Transverse colon (tissue), 4 donors: ENCODE data around the gene ZNF770. TPM values are rescaled to one million over a fixed set of nuclear protein-coding genes. Genes with fewer than 3 reads are reported as not detected.
"Not testable (repeated sequence)": the region's sequence is repeated elsewhere in the genome, so short reads cannot be mapped to it uniquely, and the experiment has no call there.

Experiments
- DNase-seq: peaks from one replicate; pipeline ENCODE4 v3.0.0-alpha.2; 2019
- H3K27ac ChIP-seq, 4 donors: fragments of 200-600 bp; sonication (generic); 2 replicates each; pipeline ENCODE4 v1.5.1; 2016 to 2018; ENCODE audit warnings: inconsistent platforms in 4 of 4
- H3K27me3 ChIP-seq: fragments of 200-600 bp; sonication (generic); 2 replicates; pipeline ENCODE4 v1.5.1; 2017; ENCODE audit warnings: inconsistent platforms
- H3K36me3 ChIP-seq, 4 donors: fragments of 200-600 bp; sonication (generic); 2 replicates each; pipeline ENCODE4 v1.5.1; 2017 to 2019; ENCODE audit warnings: inconsistent platforms in 4 of 4
- H3K4me1 ChIP-seq, 4 donors: fragments of 200-600 bp; sonication (generic); 2 replicates each; pipeline ENCODE4 v1.5.1; 2017 to 2020; ENCODE audit warnings: inconsistent platforms in 4 of 4
- H3K4me3 ChIP-seq, 4 donors: fragments of 200-600 bp; sonication (generic); 1 replicate in 1 of 4; 2 replicates in 3 of 4; pipeline versions ENCODE4 v1.5.1 to v1.6.1; 2017 to 2019; ENCODE audit warnings: inconsistent platforms in 4 of 4
- H3K9me3 ChIP-seq, 2 donors: fragments of 200-600 bp; sonication (generic); 2 replicates each; pipeline ENCODE4 v1.5.1; 2017 to 2019; ENCODE audit warnings: inconsistent platforms in 2 of 2
- EP300 ChIP-seq: sonication (generic); formaldehyde crosslinking; IDR thresholded peaks from one replicate; pipeline ENCODE4 v1.6.1; 2017; ENCODE audit warnings: antibody characterized with exemption, low read depth
- POLR2A ChIP-seq: fragments of 450-650 bp; IDR thresholded peaks from one replicate; pipeline ENCODE4 v1.6.1; 2016; ENCODE audit warnings: antibody characterized with exemption, mild to moderate bottlenecking, moderate library complexity
- POLR2AphosphoS5 ChIP-seq, 3 donors: sonication (generic); formaldehyde crosslinking; IDR thresholded peaks; one replicate each; pipeline ENCODE4 v1.6.1; 2016; ENCODE audit warnings: antibody characterized with exemption in 3 of 3
- WGBS, 2 donors: methylation state at CpG; one replicate each; pipeline ENCODE4 v1.1.5; 2018; ENCODE audit warnings: low coverage in 1 of 2; 5-methylcytosine and 5-hydroxymethylcytosine counted together
- in situ Hi-C, 4 donors: fragments of 200-750 bp; cut with MboI; loops; one replicate each; pipeline versions ENCODE4 v1.15.0 to v1.15.1; 2017; ENCODE audit warnings: low sequenced_read_pairs in 3 of 4, low pct_ligation_motif_present in 1 of 4, low pct_unique_long_range_greater_than_20kb in 1 of 4
- intact Hi-C: fragments of 100-400 bp; cut with DNase I; formaldehyde crosslinking; loops from one replicate; pipeline ENCODE4 v1.15.1; 2023; ENCODE audit warnings: low total_unique reads
- total RNA-seq, 4 donors: library from RNA; depleted of rRNA; stranded (reverse); fragments of >200 nt; gene quantifications; one replicate each; pipeline ENCODE4 v1.1.0, GENCODE V29; 2016
- TF ChIP-seq, protein P1 (sequence below), 5 experiments: fragments of 200-600 bp in 3 of 5; fragments of 450-650 bp in 2 of 5; sonication (generic) in 3 of 5; IDR thresholded peaks; 1 replicate in 2 of 5; 2 replicates in 3 of 5; pipeline ENCODE4 v1.5.1; 2016 to 2017; ENCODE audit warnings: antibody characterized with exemption in 5 of 5, inconsistent platforms in 3 of 5, mild to moderate bottlenecking in 2 of 5, moderate library complexity in 1 of 5

Gene ZNF770
- total RNA-seq, 4 donors from 2014 or later: 4.2 to 19.2 (median 11.3) TPM

DNA sequence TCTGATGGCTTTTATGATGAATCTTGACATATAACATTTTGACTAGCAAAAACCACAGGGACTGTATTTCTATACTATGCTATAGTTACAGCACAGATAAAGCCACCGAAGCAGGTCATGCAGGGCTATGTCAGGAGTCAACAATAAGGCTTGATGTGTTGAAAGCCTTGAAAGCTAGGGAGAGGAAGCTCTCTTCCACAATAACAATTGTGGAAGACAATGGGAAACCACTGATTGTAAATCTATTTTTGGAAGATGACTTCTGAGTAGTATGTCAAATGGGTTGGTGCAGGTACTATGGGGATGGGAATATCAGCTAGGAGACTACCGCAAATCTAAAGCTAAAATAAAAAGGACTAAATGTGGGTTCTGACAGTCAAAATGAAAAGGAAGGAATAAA is 14.6 kb downstream of the ZNF770 start:
- DNase-seq: no peak
- Histone ChIP-seq H3K27me3 (no peaks in the 10 kb centered on the region), H3K4me3 (no peak overlapping the region), H3K36me3 (no peaks in the 10 kb centered on the region), H3K27ac (no peak overlapping the region), H3K4me1 (peaks cover 4 to 8% (median 5%) of the 10 kb centered on the region in 4 donors), H3K9me3 (no peaks in the 10 kb centered on the region)
- intact Hi-C loops (no loop called here), in situ Hi-C loops (no loop called here)
- 43 to 91% methylated on average over 1 to 2 of the region's 2 CpGs for WGBS, 2 donors
- TF ChIP-seq POLR2A (no peak), EP300 (no peak), POLR2AphosphoS5 (IDR thresholded peaks at IDR 0.05) (no peak)
- TF ChIP-seq, protein P1, sequence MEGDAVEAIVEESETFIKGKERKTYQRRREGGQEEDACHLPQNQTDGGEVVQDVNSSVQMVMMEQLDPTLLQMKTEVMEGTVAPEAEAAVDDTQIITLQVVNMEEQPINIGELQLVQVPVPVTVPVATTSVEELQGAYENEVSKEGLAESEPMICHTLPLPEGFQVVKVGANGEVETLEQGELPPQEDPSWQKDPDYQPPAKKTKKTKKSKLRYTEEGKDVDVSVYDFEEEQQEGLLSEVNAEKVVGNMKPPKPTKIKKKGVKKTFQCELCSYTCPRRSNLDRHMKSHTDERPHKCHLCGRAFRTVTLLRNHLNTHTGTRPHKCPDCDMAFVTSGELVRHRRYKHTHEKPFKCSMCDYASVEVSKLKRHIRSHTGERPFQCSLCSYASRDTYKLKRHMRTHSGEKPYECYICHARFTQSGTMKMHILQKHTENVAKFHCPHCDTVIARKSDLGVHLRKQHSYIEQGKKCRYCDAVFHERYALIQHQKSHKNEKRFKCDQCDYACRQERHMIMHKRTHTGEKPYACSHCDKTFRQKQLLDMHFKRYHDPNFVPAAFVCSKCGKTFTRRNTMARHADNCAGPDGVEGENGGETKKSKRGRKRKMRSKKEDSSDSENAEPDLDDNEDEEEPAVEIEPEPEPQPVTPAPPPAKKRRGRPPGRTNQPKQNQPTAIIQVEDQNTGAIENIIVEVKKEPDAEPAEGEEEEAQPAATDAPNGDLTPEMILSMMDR (IDR thresholded peaks at IDR 0.05): no peak

DNA sequence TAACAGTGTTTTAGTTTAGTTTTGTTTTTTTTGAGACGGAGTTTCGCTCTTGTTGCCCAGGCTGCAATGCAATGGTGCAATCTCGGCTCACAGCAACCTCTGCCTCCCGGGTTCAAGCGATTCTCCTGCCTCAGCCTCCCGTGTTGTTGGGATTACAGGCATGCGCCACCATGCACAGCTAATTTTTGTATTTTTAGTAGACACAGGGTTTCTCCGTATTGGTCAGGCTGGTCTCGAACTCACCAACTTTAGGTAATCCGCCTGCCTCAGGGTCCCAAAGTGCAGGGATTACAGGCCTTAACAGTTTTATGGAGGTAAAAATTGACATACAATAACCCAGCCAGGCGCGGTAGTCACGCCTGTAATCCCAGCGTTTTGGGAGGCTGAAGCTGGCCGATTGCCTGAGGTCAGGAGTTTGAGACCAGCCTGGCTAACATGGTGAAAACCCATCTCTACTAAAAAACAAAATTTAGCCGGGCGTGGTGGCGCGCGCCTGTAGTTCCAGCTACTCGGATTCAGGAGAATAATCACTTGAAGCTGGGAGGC is 17.9 kb downstream of the ZNF770 start:
- 67 to 68% methylated on average over 12 to 21 of the region's 21 CpGs for WGBS, 2 donors
- in situ Hi-C loops, intact Hi-C loops, H3K9me3 ChIP-seq, DNase-seq, H3K36me3 ChIP-seq, H3K27me3 ChIP-seq: not testable (repeated sequence)
- H3K27ac ChIP-seq: peak overlapping the region; percentile 73 to 92 (median 89)
- TF ChIP-seq, protein P1 (IDR thresholded peaks at IDR 0.05): peak in 1 of 5 experiments; percentile 2
- H3K4me3 ChIP-seq: peak overlapping the region; percentile 35 to 97 (median 90)
- H3K4me1 ChIP-seq: peaks cover 9 to 30% (median 16%) of the 10 kb centered on the region in 4 donors

DNA sequence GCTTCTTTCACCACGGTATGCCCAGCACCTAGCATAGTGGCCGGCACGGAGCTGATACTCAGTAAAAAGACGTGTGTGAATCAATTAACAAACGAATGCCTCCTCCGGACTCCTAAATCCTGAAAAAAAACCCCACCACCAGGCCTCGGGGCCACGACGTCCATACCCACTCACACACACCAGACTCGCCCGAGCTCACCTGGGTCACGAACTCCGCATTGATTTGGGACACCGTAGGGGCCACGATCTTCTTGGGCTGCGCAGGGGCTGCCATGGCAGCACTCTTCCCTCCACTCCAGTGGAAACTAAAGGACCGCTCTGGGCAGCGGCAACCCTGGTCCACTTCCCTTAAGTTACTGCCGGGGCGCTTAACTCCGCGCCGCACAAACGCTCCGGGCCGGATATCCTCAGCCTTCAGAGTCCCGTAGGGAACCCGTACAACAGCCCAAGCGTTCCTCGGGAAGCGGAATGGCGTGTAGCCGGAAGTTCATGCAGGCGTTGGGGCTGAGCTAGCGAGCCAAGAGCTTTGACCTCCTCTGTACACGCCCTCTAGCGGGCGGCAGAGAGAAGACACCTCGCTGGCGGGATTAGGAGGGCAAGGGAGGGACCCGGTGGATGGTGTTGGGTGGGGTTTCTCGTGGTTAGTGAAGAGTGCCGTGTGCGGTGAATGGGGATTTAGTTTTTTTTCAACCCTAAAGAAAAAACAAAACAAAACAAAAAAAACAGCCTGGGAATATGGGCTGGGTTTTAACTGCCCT is 18.6 kb downstream of the ZNF770 start, which contains the start of gene AQR:
Gene AQR (minus strand): TSS at position 403 of the 758 bp plus-strand sequence. CDS start 129 bp downstream, at position 274.
- intact Hi-C loops (no loop called here), in situ Hi-C loops (no loop called here)
- 0% methylated on average over 4 to 44 of the region's 44 CpGs for WGBS, 2 donors
- H3K36me3 ChIP-seq: no peaks in the 10 kb centered on the region
- TF ChIP-seq POLR2A (peak; percentile 84), POLR2AphosphoS5 (IDR thresholded peaks at IDR 0.05) (peak; percentile 60 to 80 (median 80)), EP300 (no peak)
- TF ChIP-seq, protein P1 (IDR thresholded peaks at IDR 0.05): peak; percentile 87 to 95 (median 88)
- H3K27ac ChIP-seq: peak within 1 kb of the TSS; percentile 73 to 92 (median 89)
- H3K27me3 ChIP-seq: no peaks in the 10 kb centered on the region
- no peaks in the 10 kb centered on the region for H3K9me3 ChIP-seq
- peak; percentile 96 for DNase-seq
- H3K4me3 ChIP-seq: peak within 1 kb of the TSS; percentile 83 to 97 (median 90)
- peaks cover 9 to 35% (median 16%) of the 10 kb centered on the region in 4 donors for H3K4me1 ChIP-seq

DNA sequence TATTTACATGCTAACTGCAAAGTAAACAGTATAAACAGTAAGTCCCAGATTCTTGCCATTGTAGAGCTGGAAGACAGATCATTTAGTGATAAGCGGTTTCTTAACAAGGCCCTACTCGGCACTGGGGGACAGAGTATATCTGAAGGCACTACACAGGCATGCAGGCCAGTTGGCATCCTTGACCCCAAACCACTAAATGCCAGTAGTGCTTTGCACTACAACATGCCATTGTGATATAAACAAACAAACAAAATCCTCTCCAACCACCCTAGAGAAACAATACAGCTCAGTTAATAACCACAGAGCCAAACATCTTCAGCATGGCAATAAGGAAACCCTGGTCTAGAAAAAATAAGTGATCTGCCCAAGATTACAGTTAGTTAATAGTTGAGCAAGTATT is 23.8 kb downstream of the ZNF770 start:
- TF ChIP-seq POLR2A: no peak
- TF ChIP-seq POLR2AphosphoS5 (IDR thresholded peaks at IDR 0.05): no peak
- no peak for TF ChIP-seq EP300
- peaks cover 9 to 32% (median 16%) of the 10 kb centered on the region in 4 donors for H3K4me1 ChIP-seq
- no peaks in the 10 kb centered on the region for H3K9me3 ChIP-seq
- WGBS, 2 donors: 83 to 92% methylated on average over 2 of the region's 2 CpGs
- intact Hi-C loops (loop anchor here (2.0 kb wide), 1 partner anchor 43 kb away; no protein-coding TSS in a partner anchor), in situ Hi-C loops (no loop called here)
- DNase-seq: no peak
- no peak overlapping the region for H3K27ac ChIP-seq
- H3K27me3 ChIP-seq: no peaks in the 10 kb centered on the region
- H3K36me3 ChIP-seq: peaks cover 0 to 14% (median 0%) of the 10 kb centered on the region in 4 donors
- H3K4me3 ChIP-seq: no peak overlapping the region
